B cell (primary cell): ENCODE measurements around the gene RNF39.

Experiments used
- EZH2 ChIP-seq: IDR thresholded peaks from 2 replicates; pipeline ENCODE4 v1.6.1; 2012; ENCODE audit warnings: borderline replicate concordance, low read depth, mild to moderate bottlenecking, moderate library complexity, low read length; ENCODE audit not compliant: insufficient read depth, poor library complexity, severe bottlenecking
- TF ChIP-seq, protein P1 (sequence below): fragments of 200-600 bp; IDR thresholded peaks from one replicate; pipeline ENCODE4 v1.8.0; 2022; ENCODE audit warnings: antibody characterized with exemption, mild to moderate bottlenecking

DNA sequence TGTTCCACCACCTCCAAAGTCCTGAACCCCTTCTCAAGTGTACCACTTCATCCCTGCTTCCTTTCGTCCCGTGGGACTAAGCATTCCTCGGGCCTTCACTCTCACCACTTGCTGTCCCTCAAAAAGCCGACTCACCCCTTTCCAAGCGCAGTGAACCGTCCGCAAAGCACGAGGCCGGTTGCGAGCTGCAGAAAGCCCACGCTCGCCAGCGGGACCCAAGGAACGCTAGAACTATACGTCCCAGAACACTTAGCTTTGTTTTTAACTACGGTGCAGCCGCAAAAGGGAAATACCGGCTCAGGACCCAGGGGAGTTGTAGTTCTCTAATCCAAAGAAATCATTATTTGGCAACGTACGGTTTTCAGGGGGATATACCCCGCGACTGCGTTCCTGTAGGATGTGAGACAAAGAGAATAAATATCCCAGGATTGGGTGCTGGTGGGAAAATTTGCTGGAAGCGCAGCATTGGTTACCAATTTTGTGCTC, 14.9 kb downstream of the RNF39 start:
- TF ChIP-seq, protein P1, sequence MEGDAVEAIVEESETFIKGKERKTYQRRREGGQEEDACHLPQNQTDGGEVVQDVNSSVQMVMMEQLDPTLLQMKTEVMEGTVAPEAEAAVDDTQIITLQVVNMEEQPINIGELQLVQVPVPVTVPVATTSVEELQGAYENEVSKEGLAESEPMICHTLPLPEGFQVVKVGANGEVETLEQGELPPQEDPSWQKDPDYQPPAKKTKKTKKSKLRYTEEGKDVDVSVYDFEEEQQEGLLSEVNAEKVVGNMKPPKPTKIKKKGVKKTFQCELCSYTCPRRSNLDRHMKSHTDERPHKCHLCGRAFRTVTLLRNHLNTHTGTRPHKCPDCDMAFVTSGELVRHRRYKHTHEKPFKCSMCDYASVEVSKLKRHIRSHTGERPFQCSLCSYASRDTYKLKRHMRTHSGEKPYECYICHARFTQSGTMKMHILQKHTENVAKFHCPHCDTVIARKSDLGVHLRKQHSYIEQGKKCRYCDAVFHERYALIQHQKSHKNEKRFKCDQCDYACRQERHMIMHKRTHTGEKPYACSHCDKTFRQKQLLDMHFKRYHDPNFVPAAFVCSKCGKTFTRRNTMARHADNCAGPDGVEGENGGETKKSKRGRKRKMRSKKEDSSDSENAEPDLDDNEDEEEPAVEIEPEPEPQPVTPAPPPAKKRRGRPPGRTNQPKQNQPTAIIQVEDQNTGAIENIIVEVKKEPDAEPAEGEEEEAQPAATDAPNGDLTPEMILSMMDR = no peak
- no peak for TF ChIP-seq EZH2
